B cell (primary cell): ENCODE data around the gene SLC2A1. TPM values are rescaled to one million over a fixed set of nuclear protein-coding genes. Genes with fewer than 3 reads are reported as not detected.

Source experiments
- ATAC-seq: fragments of 200-7000 bp; cut with Tn5 transposase; one replicate; pipeline ENCODE4 v1.10.0; 2021; ENCODE audit warnings: low read depth, mild to moderate bottlenecking, moderate number of reproducible peaks, moderate library complexity
- CTCF ChIA-PET: fragments of 350-600 bp; sonication (Branson Sonifier 250); formaldehyde crosslinking; loops from one replicate; lab custom pipeline; 2021; ENCODE audit warnings: antibody characterized with exemption, inconsistent platforms; lab: Charles Lee
- POLR2A ChIA-PET: fragments of 350-600 bp; sonication (Branson Sonifier 250); formaldehyde crosslinking; loops from one replicate; lab custom pipeline; 2021; ENCODE audit warnings: antibody characterized with exemption; lab: Charles Lee
- DNase-seq: peaks from one replicate; pipeline ENCODE4 v3.0.0; 2013
- H2AFZ ChIP-seq: 2 replicates; pipeline ENCODE4 v1.6.1; 2012; ENCODE audit warnings: mild to moderate bottlenecking, low read depth, low read length; ENCODE audit not compliant: insufficient read depth, poor library complexity, severe bottlenecking
- H3K27ac ChIP-seq, 2 donors: 1 replicate in 1 of 2; 2 replicates in 1 of 2; pipeline ENCODE4 v1.5.1; 2012 to 2013; ENCODE audit warnings: low read length in 2 of 2, mild to moderate bottlenecking in 2 of 2, moderate library complexity in 1 of 2
- H3K27me3 ChIP-seq, 4 experiments: fragments of 200-600 bp in 1 of 4; sonication (generic) in 1 of 4; replicated peaks in 1 of 4; 1 replicate in 2 of 4; 2 replicates in 2 of 4; pipeline versions ENCODE4 v1.6.1 to v1.7.0; 2013 to 2016; ENCODE audit warnings: low read length in 3 of 4, mild to moderate bottlenecking in 2 of 4, mixed read lengths in 1 of 4, moderate library complexity in 1 of 4; ENCODE audit not compliant: insufficient read depth in 4 of 4, control insufficient read depth in 3 of 4; ENCODE audit errors: control extremely low read depth in 1 of 4
- H3K36me3 ChIP-seq, 2 experiments: replicated peaks in 1 of 2; 1 replicate in 1 of 2; 2 replicates in 1 of 2; pipeline versions ENCODE4 v1.6.1 to v1.7.1; 2013; ENCODE audit warnings: low read length in 1 of 2; ENCODE audit not compliant: insufficient read depth in 2 of 2, control insufficient read depth in 1 of 2; ENCODE audit errors: control extremely low read depth in 1 of 2, extremely low read depth in 1 of 2
- H3K4me1 ChIP-seq, 2 donors: fragments of 200-600 bp in 1 of 2; sonication (generic) in 1 of 2; 1 replicate in 1 of 2; 2 replicates in 1 of 2; pipeline versions ENCODE4 v1.5.1 to v1.6.1; 2013 to 2017; ENCODE audit warnings: low read length in 2 of 2; ENCODE audit not compliant: control insufficient read depth in 2 of 2, insufficient read depth in 2 of 2
- H3K4me2 ChIP-seq: replicated peaks from 2 replicates; pipeline ENCODE3; 2012; ENCODE audit warnings: mild to moderate bottlenecking, low read depth, low read length; ENCODE audit not compliant: poor library complexity, severe bottlenecking
- H3K4me3 ChIP-seq, 5 experiments: fragments of 200-600 bp in 1 of 5; sonication (generic) in 1 of 5; 1 replicate in 3 of 5; 2 replicates in 2 of 5; pipeline versions ENCODE4 v1.5.1 to v1.7.0; 2011 to 2016; ENCODE audit warnings: low read length in 4 of 5, mild to moderate bottlenecking in 4 of 5, low read depth in 2 of 5, control low read depth in 1 of 5, moderate library complexity in 1 of 5; ENCODE audit not compliant: insufficient read depth in 1 of 5; ENCODE audit errors: control extremely low read depth in 1 of 5, extremely low read depth in 1 of 5
- H3K79me2 ChIP-seq: fragments of 200-600 bp; sonication (generic); one replicate; pipeline ENCODE4 v1.6.0; 2016; ENCODE audit warnings: low read length; ENCODE audit not compliant: control insufficient read depth, insufficient read depth
- H3K9ac ChIP-seq: fragments of 200-600 bp; sonication (generic); 2 replicates; pipeline ENCODE4 v1.6.1; 2017; ENCODE audit warnings: mild to moderate bottlenecking, low read length, moderate library complexity
- H3K9me3 ChIP-seq, 3 donors: one replicate each; pipeline versions ENCODE4 v1.6.1 to v1.7.1; 2013; ENCODE audit warnings: low read length in 2 of 3; ENCODE audit not compliant: control insufficient read depth in 2 of 3, insufficient read depth in 1 of 3; ENCODE audit errors: control extremely low read depth in 1 of 3
- H4K20me1 ChIP-seq: 2 replicates; pipeline ENCODE4 v1.6.0; 2012; ENCODE audit warnings: mild to moderate bottlenecking, low read length; ENCODE audit not compliant: insufficient read depth, control insufficient read depth, poor library complexity, severe bottlenecking
- H3K27ac Mint-ChIP-seq: one replicate; pipeline ENCODE4 v1.8.0; 2021; ENCODE audit warnings: mixed read lengths
- H3K27me3 Mint-ChIP-seq: one replicate; pipeline ENCODE4 v1.8.0; 2021; ENCODE audit warnings: mixed read lengths
- H3K4me1 Mint-ChIP-seq: one replicate; pipeline ENCODE4 v1.8.0; 2021; ENCODE audit warnings: mixed read lengths
- H3K4me3 Mint-ChIP-seq: one replicate; pipeline ENCODE4 v1.8.0; 2021; ENCODE audit warnings: mixed read lengths
- H3K9me3 Mint-ChIP-seq: one replicate; pipeline ENCODE4 v1.8.0; 2022; ENCODE audit warnings: mixed read lengths; ENCODE audit not compliant: insufficient read depth
- CTCF ChIP-seq: fragments of 200-600 bp; IDR thresholded peaks from one replicate; pipeline ENCODE4 v1.8.0; 2022; ENCODE audit warnings: antibody characterized with exemption, mild to moderate bottlenecking
- EZH2 ChIP-seq: IDR thresholded peaks from 2 replicates; pipeline ENCODE4 v1.6.1; 2012; ENCODE audit warnings: borderline replicate concordance, low read depth, mild to moderate bottlenecking, moderate library complexity, low read length; ENCODE audit not compliant: insufficient read depth, poor library complexity, severe bottlenecking
- intact Hi-C: fragments of 100-400 bp; cut with micrococcal nuclease; formaldehyde crosslinking; loops from one replicate; pipeline ENCODE4 v1.10.0; 2022
- polyA plus RNA-seq: library from polyadenylated mRNA; depleted of rRNA; stranded (reverse); fragments of >200 nt; gene quantifications from 2 replicates; pipeline ENCODE4 v1.2.3, GENCODE V29; 2012
- small RNA-seq: library from RNA; depleted of rRNA; stranded (forward); fragments of <200 nt; gene quantifications from one replicate; pipeline ENCODE3, GENCODE V24; 2012; ENCODE audit warnings: low replicate concordance, low read depth; ENCODE audit not compliant: insufficient read length
- total RNA-seq, 2 donors: library from RNA; stranded (reverse); fragments of 120-200 nt in 1 of 2; gene quantifications; 1 replicate in 1 of 2; 2 replicates in 1 of 2; pipeline versions ENCODE4 v1.2.3 to v1.2.4, GENCODE V29; 2013 to 2022

The SLC2A1 gene
- total and polyA plus RNA-seq, 2 donors (not counting 1 experiment from before 2014, with no cell fraction given), result 223 to 240 TPM

GRCh38 chr1:42876009-42876408 is 82.7 kb downstream of the SLC2A1 start:
- Mint-ChIP-seq H3K27ac (no peak overlapping the region), H3K4me1 (no peaks in the 10 kb centered on the region), H3K4me3 (no peak overlapping the region), H3K27me3 (peaks cover 4% of the 10 kb centered on the region), H3K9me3 (no peaks in the 10 kb centered on the region)
- no peak overlapping the region for H3K27ac ChIP-seq
- H3K27me3 ChIP-seq, result peaks cover 0 to 15% (median 1%) of the 10 kb centered on the region in 4 experiments
- intact Hi-C loops, result no loop called here
- no peak overlapping the region for H3K4me2 ChIP-seq
- peaks cover 6 to 21% (median 13%) of the 10 kb centered on the region in 3 donors for H3K9me3 ChIP-seq
- H4K20me1 ChIP-seq, result no peaks in the 10 kb centered on the region
- H2AFZ ChIP-seq, result no peak overlapping the region
- H3K9ac ChIP-seq, result no peak overlapping the region
- H3K36me3 ChIP-seq, result no peaks in the 10 kb centered on the region
- H3K4me1 ChIP-seq, result no peaks in the 10 kb centered on the region
- ChIA-PET CTCF (no interaction called here), POLR2A (no interaction called here)
- ATAC-seq (no peak), DNase-seq (no peak)
- TF ChIP-seq CTCF (no peak), EZH2 (no peak)
- H3K4me3 ChIP-seq, result no peak overlapping the region
- H3K79me2 ChIP-seq, result no peaks in the 10 kb centered on the region

Small RNA genes within 50 kb of the gene (small RNA-seq; reads per million reads assigned to genes)
- not detected for gene RNU6-880P

Other genes starting within 250 kb of the SLC2A1 start
- not detected in 2 replicates for gene CLDN19, start 218.6 kb downstream of the SLC2A1 start, total RNA-seq
- gene CLDN19, start 218.6 kb downstream of the SLC2A1 start, polyA plus RNA-seq, result 0.03 TPM in 1 of 2 replicates, not detected in the other
- 42.2 and 46.1 TPM in 2 replicates for gene P3H1, start 191.8 kb downstream of the SLC2A1 start, total RNA-seq
- 51.3 and 52.1 TPM in 2 replicates for gene P3H1, start 191.8 kb downstream of the SLC2A1 start, polyA plus RNA-seq
- 13.1 and 17.1 TPM in 2 replicates for gene C1orf50, start 191.6 kb downstream of the SLC2A1 start, total RNA-seq
- 2.7 and 4.5 TPM in 2 replicates for gene C1orf50, start 191.6 kb downstream of the SLC2A1 start, polyA plus RNA-seq
- gene TMEM269, start 173.9 kb downstream of the SLC2A1 start, total RNA-seq, result 0.46 and 0.47 TPM in 2 replicates
- gene TMEM269, start 173.9 kb downstream of the SLC2A1 start, polyA plus RNA-seq, result 0.21 and 0.32 TPM in 2 replicates
- 13.1 and 13.5 TPM in 2 replicates for gene ERMAP, start 141.7 kb downstream of the SLC2A1 start, total RNA-seq
- gene ERMAP, start 141.7 kb downstream of the SLC2A1 start, polyA plus RNA-seq, result 4.9 and 6.8 TPM in 2 replicates
- gene SVBP, start 141.5 kb downstream of the SLC2A1 start, total RNA-seq, result 21.9 and 23.2 TPM in 2 replicates
- gene SVBP, start 141.5 kb downstream of the SLC2A1 start, polyA plus RNA-seq, result 12.4 and 12.6 TPM in 2 replicates
- 17.1 and 18.4 TPM in 2 replicates for gene ZNF691, start 112.3 kb downstream of the SLC2A1 start, total RNA-seq
- 8.3 and 12.4 TPM in 2 replicates for gene ZNF691, start 112.3 kb downstream of the SLC2A1 start, polyA plus RNA-seq
- 25.9 and 27.4 TPM in 2 replicates for gene EBNA1BP2, start 213.4 kb upstream of the SLC2A1 start, total RNA-seq
- gene EBNA1BP2, start 213.4 kb upstream of the SLC2A1 start, polyA plus RNA-seq, result 10.1 and 11.4 TPM in 2 replicates
- gene CFAP57, start 213.5 kb upstream of the SLC2A1 start, total RNA-seq, result 0.15 and 0.44 TPM in 2 replicates
- gene CFAP57, start 213.5 kb upstream of the SLC2A1 start, polyA plus RNA-seq, result 0.07 and 0.16 TPM in 2 replicates